HG02763 (cell line): Measurements from ENCODE around the gene SLC10A3.

ENCODE experiments used
- ATAC-seq: cut with Tn5 transposase; IDR thresholded peaks from one replicate; pipeline ENCODE4 v1.9.1; 2021; ENCODE audit warnings: mild to moderate bottlenecking, moderate library complexity; ENCODE audit not compliant: unreplicated experiment

SLC10A3 gene

GRCh38 chrX:154441984-154442707, 48.3 kb downstream of the SLC10A3 start:
- no peak for ATAC-seq

- no peak for ATAC-seq
These were observed 48.9 kb downstream of the SLC10A3 start for GRCh38 chrX:154441564-154441963.

GRCh38 chrX:154440623-154441357, 49.6 kb downstream of the SLC10A3 start:
- ATAC-seq: no peak

GRCh38 chrX:154439841-154440240, 50.6 kb downstream of the SLC10A3 start:
- no peak for ATAC-seq

GRCh38 chrX:154437971-154438893, 52.2 kb downstream of the SLC10A3 start:
- ATAC-seq: no peak
